GM19463 (cell line): Measurements from ENCODE around the gene KRT26.

ENCODE experiments used
- ATAC-seq: cut with Tn5 transposase; IDR thresholded peaks from one replicate; pipeline ENCODE4 v1.9.1; 2021; ENCODE audit warnings: mild to moderate bottlenecking, moderate library complexity; ENCODE audit not compliant: unreplicated experiment

The KRT26 gene

DNA sequence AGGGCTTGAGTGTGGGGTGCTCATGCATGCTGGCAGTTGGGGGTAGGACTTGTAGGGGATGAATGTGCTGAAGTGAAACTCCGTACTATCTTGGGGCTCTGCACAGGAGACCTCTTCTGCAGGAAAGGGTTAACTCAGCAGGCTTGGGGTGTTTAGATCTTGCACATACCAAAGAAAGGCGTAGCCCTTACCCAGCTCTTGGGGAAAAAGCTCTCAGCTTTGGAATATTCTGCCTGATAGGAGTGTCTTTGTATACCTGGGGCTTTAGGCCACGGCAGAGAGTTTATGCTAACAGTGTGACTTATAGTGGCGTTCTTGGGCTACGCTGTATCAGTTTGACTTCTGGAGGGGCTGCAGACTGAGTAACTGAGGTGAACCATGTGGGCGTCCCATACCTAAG lies 38.0 kb downstream of the KRT26 start:
- no peak for ATAC-seq

DNA sequence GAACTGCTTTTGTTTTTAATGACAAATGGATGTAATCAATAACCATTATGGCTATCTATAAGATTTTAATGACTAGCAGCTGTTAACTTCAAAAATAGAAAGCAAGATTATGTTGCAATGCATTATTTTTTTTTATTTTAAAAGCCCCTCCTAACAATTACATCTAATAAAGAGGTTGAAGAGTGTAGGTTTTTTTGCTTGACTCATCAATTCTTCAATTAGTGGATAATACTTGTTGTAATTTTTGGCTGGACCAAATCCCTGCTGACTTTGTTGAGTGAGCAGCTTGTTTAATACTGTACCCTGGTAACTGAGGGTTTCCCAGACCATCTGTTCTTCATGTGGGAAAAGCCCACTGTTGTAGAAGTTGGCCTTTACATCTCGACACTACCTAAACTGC lies 41.0 kb downstream of the KRT26 start:
- no peak for ATAC-seq

DNA sequence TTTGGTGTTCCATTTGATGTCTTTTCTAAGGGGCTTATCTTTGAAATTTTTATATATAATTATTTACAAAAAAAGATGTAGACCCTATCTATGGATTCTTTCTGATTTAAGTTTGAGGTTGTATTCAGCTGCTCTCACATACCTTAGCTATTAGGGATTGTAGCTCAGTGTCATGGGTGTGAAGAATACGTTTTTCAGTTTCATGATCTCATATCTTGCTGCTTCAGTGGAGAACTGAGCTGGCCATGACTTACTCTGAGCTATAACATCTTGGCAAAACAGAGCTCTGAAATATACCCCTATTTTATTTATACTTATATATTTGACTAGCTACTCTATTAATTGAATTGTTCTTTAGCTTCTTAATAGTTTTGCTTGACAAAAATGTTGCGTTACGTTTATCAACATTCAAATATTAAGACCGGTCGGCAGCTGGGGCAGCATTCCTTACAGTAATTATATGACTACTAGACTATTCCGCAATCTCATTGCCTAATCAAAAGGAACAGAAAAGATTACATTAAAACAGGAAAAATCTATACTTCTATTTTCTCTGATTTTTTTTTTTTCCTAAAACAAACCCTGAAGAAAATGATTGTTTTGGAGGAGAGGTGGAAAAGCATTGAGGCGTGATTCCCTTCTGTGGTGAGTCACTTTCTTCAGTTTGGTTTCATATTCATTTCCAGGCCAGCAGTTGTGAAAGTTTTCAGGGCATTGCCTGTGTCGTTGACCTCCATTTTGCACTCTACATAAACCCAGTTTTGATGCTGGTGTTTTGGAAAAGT lies 44.4 kb downstream of the KRT26 start:
- ATAC-seq = no peak

DNA sequence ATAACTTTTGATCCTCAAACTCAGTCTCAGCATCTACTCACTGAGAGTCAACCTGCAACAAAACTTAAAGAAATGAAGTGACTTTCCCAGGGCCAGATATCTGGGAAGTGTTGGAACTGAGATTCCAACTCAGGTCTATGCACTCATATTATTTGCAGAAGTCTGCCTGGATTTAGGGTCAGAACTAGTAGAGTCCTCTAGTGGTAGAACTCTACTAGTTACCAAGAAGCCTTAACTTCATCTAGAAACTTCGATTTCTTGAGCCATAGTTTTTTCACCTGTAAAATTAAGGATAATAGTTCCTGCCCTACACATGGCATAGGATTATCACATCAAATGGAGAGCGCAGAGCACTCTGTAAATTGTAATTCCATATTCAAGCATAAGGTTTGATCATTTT lies 45.1 kb downstream of the KRT26 start:
- no peak for ATAC-seq

DNA sequence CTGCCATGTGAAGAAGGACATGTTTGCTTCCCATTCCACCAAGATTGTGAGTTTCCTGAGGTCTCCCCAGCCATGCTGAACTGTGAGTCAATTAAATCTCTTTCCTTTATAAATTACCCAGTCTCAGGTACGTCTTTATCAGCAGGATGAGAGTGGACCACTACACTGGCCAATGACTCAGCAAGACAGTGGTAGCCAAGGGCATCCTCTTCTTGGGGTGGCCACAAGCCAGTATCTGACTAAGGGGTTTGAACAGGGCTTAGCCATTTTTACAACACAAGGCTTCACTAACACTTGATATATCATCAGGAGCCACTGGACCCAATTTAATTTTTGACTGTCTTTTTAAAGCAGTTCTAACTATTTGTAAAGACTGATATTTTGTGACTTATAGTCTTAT lies 47.3 kb downstream of the KRT26 start:
- ATAC-seq = no peak

DNA sequence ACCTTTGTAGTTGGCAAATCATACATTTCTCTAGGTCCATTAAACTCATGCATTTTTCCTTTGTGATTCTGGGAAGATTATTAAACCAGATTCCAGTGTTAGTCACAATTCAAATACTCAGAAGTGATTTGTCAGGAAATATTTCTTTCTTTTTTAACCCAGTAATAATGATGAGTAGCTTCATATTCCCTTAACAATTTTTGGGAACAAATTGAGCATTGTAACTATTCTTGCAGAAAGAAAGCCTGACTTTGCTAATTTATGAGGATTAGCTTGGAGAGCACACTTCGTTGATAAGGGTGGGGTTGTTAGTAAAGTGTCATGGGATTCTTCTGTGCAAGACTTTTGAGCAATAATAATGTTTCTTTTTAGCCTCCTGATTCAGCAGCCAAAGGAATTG lies 49.8 kb downstream of the KRT26 start:
- no peak for ATAC-seq

DNA sequence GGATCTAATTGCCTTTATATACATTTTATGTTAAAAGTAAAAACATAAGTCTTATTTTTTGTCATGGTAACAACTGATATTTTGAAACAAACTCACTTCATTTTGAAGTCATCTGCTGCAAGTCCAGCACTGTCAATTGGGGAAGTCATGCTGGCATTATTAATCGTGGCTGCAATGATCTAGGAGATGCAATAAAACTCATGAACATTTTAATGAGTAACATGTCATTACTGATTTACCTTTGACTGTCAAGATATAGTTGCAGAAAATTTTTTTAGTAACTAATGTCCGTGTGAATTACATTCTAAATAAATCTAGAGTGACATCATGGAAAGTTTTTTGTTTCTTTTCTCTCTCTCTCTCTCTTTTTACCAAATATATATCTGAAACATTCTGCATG lies 51.1 kb downstream of the KRT26 start:
- no peak for ATAC-seq

DNA sequence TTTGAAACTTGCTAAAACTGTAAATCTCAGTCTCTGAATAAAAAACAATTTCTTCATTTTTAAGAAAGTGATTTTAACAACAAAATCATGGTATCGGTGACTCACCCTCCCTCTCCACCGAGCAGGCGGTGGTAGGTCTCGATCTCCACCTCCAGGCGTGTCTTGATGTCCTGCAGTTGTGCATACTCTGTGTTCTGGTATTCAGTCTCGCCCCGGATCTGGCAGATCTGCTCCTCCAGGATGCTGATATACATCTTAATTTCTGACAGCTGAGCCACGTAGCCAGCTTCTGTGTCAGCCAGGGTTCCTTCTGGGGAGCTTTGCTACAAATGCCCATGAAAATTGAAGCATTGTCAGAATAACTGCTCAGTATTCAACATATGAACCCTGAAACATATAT lies 53.1 kb downstream of the KRT26 start:
- no peak for ATAC-seq

DNA sequence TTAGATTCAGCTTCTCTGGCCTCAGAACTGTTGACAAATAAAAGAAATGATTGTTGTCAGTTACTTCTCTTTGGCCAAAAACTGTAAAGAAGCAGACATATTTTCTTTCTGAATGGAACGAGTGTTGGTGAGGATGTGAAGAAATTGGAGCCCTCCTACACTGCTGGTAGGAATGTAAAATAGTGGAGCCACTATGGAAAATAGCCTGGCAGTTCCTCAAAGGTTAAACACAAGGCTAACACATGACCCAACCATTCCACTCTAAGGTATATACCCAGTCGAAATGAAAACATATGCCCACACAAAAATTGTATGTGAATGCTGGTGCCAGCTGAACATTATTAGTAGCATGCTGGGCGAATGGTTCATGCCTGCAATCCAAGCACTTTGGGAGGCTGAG lies 54.2 kb downstream of the KRT26 start:
- ATAC-seq = no peak
